ENCODE measurements around the gene PNKP. TPM values are rescaled to one million over a fixed set of nuclear protein-coding genes. Genes with fewer than 3 reads are reported as not detected.

The PNKP gene
- total and polyA plus RNA-seq, 10 of the 15 experiments (the other 5 are each of a cell fraction or from before 2014, with no cell fraction given), result 2.9 to 82.3 (median 33.2) TPM

- TF ChIP-seq SRF (IDR thresholded peaks at IDR 0.05; ENCODE audit: low read depth in 2 of 2, low read length in 2 of 2), result 0 out of 4 replicates have a peak, but pooled peaks of 1 of the 2 experiments have one; percentile 7
- TF ChIP-seq RUNX3 (IDR thresholded peaks at IDR 0.05; ENCODE audit: low read length), result peak; percentile 47; the same call in 1 of the 2 replicates
- no peak for TF ChIP-seq RBBP5 (conservative IDR thresholded peaks at IDR 0.05)
- no peak for TF ChIP-seq FOXM1 (IDR thresholded peaks at IDR 0.05; ENCODE audit: low read depth, low read length)
- peak; percentile 78 for TF ChIP-seq RELA (IDR thresholded peaks at IDR 0.05; ENCODE audit: borderline replicate concordance, partially characterized antibody)
- TF ChIP-seq JUND (IDR thresholded peaks at IDR 0.05; ENCODE audit: low read depth, low read length), result peak; percentile 100
- TF ChIP-seq ETV6 (conservative IDR thresholded peaks at IDR 0.05 in 1 of 2, IDR thresholded peaks at IDR 0.05 in 1 of 2; ENCODE audit: borderline replicate concordance in 1 of 2, low read depth in 1 of 2), result no peak
- TF ChIP-seq NR2F1 (conservative IDR thresholded peaks at IDR 0.05), result no peak
- TF ChIP-seq RFX5 (IDR thresholded peaks at IDR 0.05; ENCODE audit: low read depth, low read length), result no peak
- TF ChIP-seq POU2F2 (IDR thresholded peaks at IDR 0.05; ENCODE audit: borderline replicate concordance, low read depth, low read length), result peak; percentile 84
- TF ChIP-seq USF1 (IDR thresholded peaks at IDR 0.05; ENCODE audit: borderline replicate concordance, extremely low read length, insufficient read depth, low read depth, low read length), result peak; percentile 96
- no peak; a peak in 1 of 4 replicates for TF ChIP-seq EP300 (IDR thresholded peaks at IDR 0.05; ENCODE audit: borderline replicate concordance in 1 of 2, control insufficient read depth in 1 of 2, low read depth in 2 of 2, low read length in 2 of 2)
- TF ChIP-seq RAD51 (IDR thresholded peaks at IDR 0.05), result peak; percentile 98
- TF ChIP-seq BCL3 (IDR thresholded peaks at IDR 0.05; ENCODE audit: borderline replicate concordance, insufficient read depth, low read depth, low read length, poor library complexity, severe bottlenecking), result no peak
- TF ChIP-seq NBN (IDR thresholded peaks at IDR 0.05), result peak; percentile 68
- no peak; the same call in 1 of the 2 replicates for TF ChIP-seq TARDBP (IDR thresholded peaks at IDR 0.05; ENCODE audit: borderline replicate concordance)
- peak; percentile 47; the same call in 1 of the 2 replicates for TF ChIP-seq TBL1XR1 (IDR thresholded peaks at IDR 0.05; ENCODE audit: low read depth, low read length)
- no peak; the same call in 1 of the 2 replicates for TF ChIP-seq GATAD2B (conservative IDR thresholded peaks at IDR 0.05; ENCODE audit: low read depth)
- TF ChIP-seq IKZF2 (IDR thresholded peaks at IDR 0.05), result 0 out of 4 replicates have a peak, but pooled peaks of 1 of the 2 experiments have one; percentile 11
- peak; percentile 8 for TF ChIP-seq MEF2B (IDR thresholded peaks at IDR 0.05; ENCODE audit: partially characterized antibody, poor library complexity, severe bottlenecking)
- peak; percentile 84 for TF ChIP-seq POLR2AphosphoS5 (IDR thresholded peaks at IDR 0.05; ENCODE audit: low read length)
- no peak; the same call in 1 of the 2 replicates for TF ChIP-seq HDGF (IDR thresholded peaks at IDR 0.05)
- TF ChIP-seq TCF3 (IDR thresholded peaks at IDR 0.05; ENCODE audit: borderline replicate concordance, insufficient read depth, low read depth, low read length), result no peak
- no peak; the same call in 1 of the 2 replicates for TF ChIP-seq IRF3 (IDR thresholded peaks at IDR 0.05)
- TF ChIP-seq HCFC1 (IDR thresholded peaks at IDR 0.05; ENCODE audit: low read length), result peak; percentile 73
- TF ChIP-seq CHD1 (IDR thresholded peaks at IDR 0.05; ENCODE audit: low read depth, low read length), result peak; percentile 99
- peak; percentile 66 for TF ChIP-seq IKZF1 (conservative IDR thresholded peaks at IDR 0.05)
- peak; percentile 99 for TF ChIP-seq KLF5 (IDR thresholded peaks at IDR 0.05; ENCODE audit: partially characterized antibody)
These were observed 9.9 kb upstream of the PNKP start, which contains the start of the genes AKT1S1 and TBC1D17 (continued) for GRCh38 chr19:49877020-49877878.
